PFSK-1 (cell line): Measurements from ENCODE around the gene NHERF2.

Experiments used
- POLR2AphosphoS5 ChIP-seq: IDR thresholded peaks from 2 replicates; pipeline ENCODE4 v1.6.1; 2012; ENCODE audit warnings: low read depth, mild to moderate bottlenecking, control low read depth, low read length, moderate library complexity
- SIN3A ChIP-seq: IDR thresholded peaks from 2 replicates; pipeline ENCODE4 v1.6.1; 2012; ENCODE audit warnings: mild to moderate bottlenecking, low read length, moderate library complexity, borderline replicate concordance; ENCODE audit not compliant: insufficient read depth
- TAF1 ChIP-seq: IDR thresholded peaks from 2 replicates; pipeline ENCODE4 v1.6.1; 2012; ENCODE audit warnings: low read length, control low read depth, borderline replicate concordance; ENCODE audit not compliant: insufficient read depth
- TF ChIP-seq, protein P1 (sequence below), 2 experiments: IDR thresholded peaks; 2 replicates each; pipeline versions ENCODE4 v1.6.1 to v1.8.0; 2011 to 2012; ENCODE audit warnings: low read depth in 2 of 2, low read length in 2 of 2, control low read depth in 1 of 2, inconsistent platforms in 1 of 2, mild to moderate bottlenecking in 1 of 2, moderate library complexity in 1 of 2; ENCODE audit not compliant: insufficient read depth in 1 of 2

DNA sequence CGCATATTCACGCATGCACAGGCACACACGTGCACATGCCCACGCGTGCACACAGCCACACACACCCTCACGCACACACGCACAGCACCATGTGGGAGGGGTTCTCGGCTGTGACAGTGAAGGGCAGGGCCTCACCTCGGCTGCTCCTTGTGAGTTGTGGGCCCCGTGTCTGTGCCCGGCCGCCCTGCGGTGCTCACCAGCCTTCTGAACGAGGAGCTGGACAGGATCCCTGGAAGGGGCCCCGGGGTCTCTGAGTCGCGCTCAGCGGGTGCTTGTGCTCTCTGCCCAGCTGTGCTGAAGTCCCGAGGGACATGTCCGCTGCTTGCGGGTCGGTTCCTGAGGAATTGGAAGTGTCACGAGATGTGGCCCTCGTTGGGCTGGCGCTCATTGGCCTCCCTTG, 37.2 kb downstream of the NHERF2 start:
- TF ChIP-seq, protein P1, sequence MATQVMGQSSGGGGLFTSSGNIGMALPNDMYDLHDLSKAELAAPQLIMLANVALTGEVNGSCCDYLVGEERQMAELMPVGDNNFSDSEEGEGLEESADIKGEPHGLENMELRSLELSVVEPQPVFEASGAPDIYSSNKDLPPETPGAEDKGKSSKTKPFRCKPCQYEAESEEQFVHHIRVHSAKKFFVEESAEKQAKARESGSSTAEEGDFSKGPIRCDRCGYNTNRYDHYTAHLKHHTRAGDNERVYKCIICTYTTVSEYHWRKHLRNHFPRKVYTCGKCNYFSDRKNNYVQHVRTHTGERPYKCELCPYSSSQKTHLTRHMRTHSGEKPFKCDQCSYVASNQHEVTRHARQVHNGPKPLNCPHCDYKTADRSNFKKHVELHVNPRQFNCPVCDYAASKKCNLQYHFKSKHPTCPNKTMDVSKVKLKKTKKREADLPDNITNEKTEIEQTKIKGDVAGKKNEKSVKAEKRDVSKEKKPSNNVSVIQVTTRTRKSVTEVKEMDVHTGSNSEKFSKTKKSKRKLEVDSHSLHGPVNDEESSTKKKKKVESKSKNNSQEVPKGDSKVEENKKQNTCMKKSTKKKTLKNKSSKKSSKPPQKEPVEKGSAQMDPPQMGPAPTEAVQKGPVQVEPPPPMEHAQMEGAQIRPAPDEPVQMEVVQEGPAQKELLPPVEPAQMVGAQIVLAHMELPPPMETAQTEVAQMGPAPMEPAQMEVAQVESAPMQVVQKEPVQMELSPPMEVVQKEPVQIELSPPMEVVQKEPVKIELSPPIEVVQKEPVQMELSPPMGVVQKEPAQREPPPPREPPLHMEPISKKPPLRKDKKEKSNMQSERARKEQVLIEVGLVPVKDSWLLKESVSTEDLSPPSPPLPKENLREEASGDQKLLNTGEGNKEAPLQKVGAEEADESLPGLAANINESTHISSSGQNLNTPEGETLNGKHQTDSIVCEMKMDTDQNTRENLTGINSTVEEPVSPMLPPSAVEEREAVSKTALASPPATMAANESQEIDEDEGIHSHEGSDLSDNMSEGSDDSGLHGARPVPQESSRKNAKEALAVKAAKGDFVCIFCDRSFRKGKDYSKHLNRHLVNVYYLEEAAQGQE (IDR thresholded peaks at IDR 0.05; ENCODE audit: insufficient read depth in 1 of 2, low read depth in 2 of 2, low read length in 2 of 2) = no peak
- TF ChIP-seq TAF1 (no peak), POLR2AphosphoS5 (no peak), SIN3A (no peak)
